ENCODE data around the gene OR51D1. TPM values are rescaled to one million over a fixed set of nuclear protein-coding genes. Genes with fewer than 3 reads are reported as not detected.

Gene OR51D1
- total RNA-seq, 1 donor from 2014 or later = not detected

DNA sequence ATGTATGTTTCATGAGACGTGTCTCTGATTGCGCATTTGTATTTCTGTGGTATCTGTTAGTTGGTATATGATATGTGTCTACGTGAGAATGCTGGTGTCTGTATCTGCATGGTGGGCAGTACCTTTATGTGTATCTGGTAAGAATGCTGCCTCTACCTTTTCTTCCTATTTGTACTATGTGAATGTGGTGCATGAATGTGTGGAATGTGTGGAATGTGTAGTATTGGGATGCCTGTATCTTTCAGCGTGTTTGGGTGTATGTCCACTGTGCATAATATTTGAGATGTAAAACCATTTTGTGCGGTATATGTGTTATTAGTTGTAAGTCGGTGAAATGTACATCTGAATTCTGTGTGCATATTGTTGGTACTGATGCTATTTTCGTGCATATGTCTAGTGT, 4.2 kb downstream of the OR51D1 start:
- DNase-seq (ENCODE audit: low read depth) (no peak), FAIRE-seq (no peak)
- Histone ChIP-seq H3K36me3 (ENCODE audit: control insufficient read depth, insufficient read depth, low read length) (no peaks in the 10 kb centered on the region), H3K4me3 (ENCODE audit: low read depth, low read length) (no peak overlapping the region), H3K27me3 (ENCODE audit: control insufficient read depth, insufficient read depth, low read length) (no peaks in the 10 kb centered on the region)
- TF ChIP-seq CTCF (IDR thresholded peaks at IDR 0.05; ENCODE audit: insufficient read depth, low read length, severe bottlenecking) = no peak

GRCh38 chr11:4642043-4642442, 4.8 kb downstream of the OR51D1 start:
- DNase-seq (ENCODE audit: low read depth) = no peak
- H3K27me3 ChIP-seq (ENCODE audit: control insufficient read depth, insufficient read depth, low read length) = no peaks in the 10 kb centered on the region
- no peak overlapping the region for H3K4me3 ChIP-seq (ENCODE audit: low read depth, low read length)
- H3K36me3 ChIP-seq (ENCODE audit: control insufficient read depth, insufficient read depth, low read length) = no peaks in the 10 kb centered on the region
- no peak for FAIRE-seq
- TF ChIP-seq CTCF (IDR thresholded peaks at IDR 0.05; ENCODE audit: insufficient read depth, low read length, severe bottlenecking) = no peak

DNA sequence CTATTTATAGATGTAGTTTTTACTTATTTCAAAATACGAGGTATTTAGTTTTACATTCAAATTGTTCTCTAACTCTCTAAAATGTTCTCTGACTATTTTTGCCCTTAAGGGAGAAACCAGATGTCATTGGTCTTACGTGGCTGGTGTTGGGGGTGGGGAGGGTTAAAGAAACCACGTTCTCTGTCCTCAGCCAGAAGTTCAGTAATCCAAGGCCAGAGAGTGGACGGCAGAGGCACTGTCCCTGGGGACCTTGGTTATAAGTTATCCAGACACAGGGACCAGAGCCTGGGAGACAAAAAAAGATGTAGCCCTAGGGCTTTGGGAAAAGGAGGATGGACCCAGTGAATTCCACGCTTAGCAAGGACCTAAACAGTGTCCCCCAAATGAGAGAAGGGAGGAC, 5.8 kb downstream of the OR51D1 start:
- no peak for DNase-seq (ENCODE audit: low read depth)
- no peak overlapping the region for H3K4me3 ChIP-seq (ENCODE audit: low read depth, low read length)
- TF ChIP-seq CTCF (IDR thresholded peaks at IDR 0.05; ENCODE audit: insufficient read depth, low read length, severe bottlenecking) = no peak
- H3K36me3 ChIP-seq (ENCODE audit: control insufficient read depth, insufficient read depth, low read length) = no peaks in the 10 kb centered on the region
- FAIRE-seq = no peak
- no peaks in the 10 kb centered on the region for H3K27me3 ChIP-seq (ENCODE audit: control insufficient read depth, insufficient read depth, low read length)

- H3K4me3 ChIP-seq (ENCODE audit: low read depth, low read length) = no peak within 1 kb of the TSS
- no peaks in the 10 kb centered on the region for H3K36me3 ChIP-seq (ENCODE audit: control insufficient read depth, insufficient read depth, low read length)
- no peak for FAIRE-seq
- no peak for TF ChIP-seq CTCF (IDR thresholded peaks at IDR 0.05; ENCODE audit: insufficient read depth, low read length, severe bottlenecking)
- no peaks in the 10 kb centered on the region for H3K27me3 ChIP-seq (ENCODE audit: control insufficient read depth, insufficient read depth, low read length)
- DNase-seq (ENCODE audit: low read depth) = no peak
These were observed 6.4 kb downstream of the OR51D1 start, which contains the start of gene OR51E1 for GRCh38 chr11:4643682-4644081. Gene OR51E1, plus strand, starts transcription at chr11:4643982. Its CDS starts 8,545 bp downstream, at chr11:4652527.

DNA sequence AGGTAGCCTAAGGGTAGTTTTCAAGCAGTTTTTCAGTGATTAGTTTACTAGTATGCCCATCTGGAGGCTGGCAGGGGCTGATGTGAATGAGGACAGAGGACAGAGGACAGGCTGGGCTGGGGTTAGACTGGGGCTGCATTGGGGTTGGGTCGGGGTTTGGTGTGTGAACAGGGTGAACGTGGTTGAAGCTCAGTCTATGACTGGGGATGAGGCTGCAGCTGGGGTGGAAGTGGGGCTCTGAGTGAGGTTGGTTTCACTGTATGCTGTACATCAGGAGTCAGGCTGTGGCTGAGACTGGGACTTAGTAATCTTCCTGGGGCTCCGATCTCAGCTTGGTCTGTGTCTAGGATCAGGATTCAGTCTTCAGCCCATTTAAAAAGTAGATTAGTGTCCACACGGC, 7.0 kb downstream of the OR51D1 start:
- H3K27me3 ChIP-seq (ENCODE audit: control insufficient read depth, insufficient read depth, low read length) = no peaks in the 10 kb centered on the region
- TF ChIP-seq CTCF (IDR thresholded peaks at IDR 0.05; ENCODE audit: insufficient read depth, low read length, severe bottlenecking) = no peak
- no peak overlapping the region for H3K4me3 ChIP-seq (ENCODE audit: low read depth, low read length)
- FAIRE-seq (no peak), DNase-seq (ENCODE audit: low read depth) (no peak)
- H3K36me3 ChIP-seq (ENCODE audit: control insufficient read depth, insufficient read depth, low read length) = no peaks in the 10 kb centered on the region

- FAIRE-seq = no peak
These were observed 8.7 kb downstream of the OR51D1 start for GRCh38 chr11:4645974-4646373.

More at GRCh38 chr11:4645974-4646373, 8.7 kb downstream of the OR51D1 start:
- Histone ChIP-seq H3K36me3 (ENCODE audit: control insufficient read depth, insufficient read depth, low read length) (no peaks in the 10 kb centered on the region), H3K27me3 (ENCODE audit: control insufficient read depth, insufficient read depth, low read length) (no peaks in the 10 kb centered on the region), H3K4me3 (ENCODE audit: low read depth, low read length) (no peak overlapping the region)
- DNase-seq (ENCODE audit: low read depth) = no peak
- TF ChIP-seq CTCF (IDR thresholded peaks at IDR 0.05; ENCODE audit: insufficient read depth, low read length, severe bottlenecking) = no peak
